Measurements from ENCODE around the gene TECTA.

DNA sequence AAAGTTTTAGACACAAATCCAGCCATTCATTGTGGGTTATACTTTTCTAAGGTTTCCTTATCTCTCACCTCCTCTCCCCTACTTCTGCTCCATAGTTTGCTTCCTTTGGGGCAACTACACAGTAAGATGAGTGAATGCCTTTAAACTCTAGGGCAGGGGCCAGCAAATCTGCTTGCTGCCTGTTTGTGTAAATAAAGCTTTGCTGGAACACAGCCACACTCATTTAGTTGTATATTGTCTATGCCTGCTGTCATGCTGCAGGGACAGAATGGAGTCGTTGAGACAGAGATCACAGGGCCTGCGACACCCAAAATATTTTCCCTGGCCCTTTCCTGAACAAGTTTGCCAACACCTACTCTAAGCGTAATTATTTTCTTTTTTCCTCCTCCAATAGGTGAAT, 58.7 kb downstream of the TECTA start:
- no peak for TF ChIP-seq MYBL2 (CRISPR knock-in tag; IDR thresholded peaks at IDR 0.05)
- no peak for TF ChIP-seq CTCF (IDR thresholded peaks at IDR 0.05)
- no peak for TF ChIP-seq TCF7 (CRISPR knock-in tag; IDR thresholded peaks at IDR 0.05; ENCODE audit: low read depth)
- TF ChIP-seq NR1H2 (CRISPR knock-in tag; IDR thresholded peaks at IDR 0.05), result no peak
- TF ChIP-seq ZNF281 (CRISPR knock-in tag; IDR thresholded peaks at IDR 0.05), result no peak
- no peak for TF ChIP-seq ZBTB21 (CRISPR knock-in tag; IDR thresholded peaks at IDR 0.05; ENCODE audit: borderline replicate concordance)
- no peak for TF ChIP-seq ZNF263 (CRISPR knock-in tag; IDR thresholded peaks at IDR 0.05; ENCODE audit: low read depth)
- TF ChIP-seq ZNF138 (CRISPR knock-in tag; conservative IDR thresholded peaks at IDR 0.05), result no peak
- TF ChIP-seq SMAD3 (CRISPR knock-in tag; IDR thresholded peaks at IDR 0.05; ENCODE audit: borderline replicate concordance), result no peak
- TF ChIP-seq PRRX2 (CRISPR knock-in tag; IDR thresholded peaks at IDR 0.05), result no peak
- TF ChIP-seq ETV6 (CRISPR knock-in tag; IDR thresholded peaks at IDR 0.05), result no peak
- TF ChIP-seq SP1 (CRISPR knock-in tag; conservative IDR thresholded peaks at IDR 0.05), result no peak
- TF ChIP-seq KAT7 (CRISPR knock-in tag; IDR thresholded peaks at IDR 0.05; ENCODE audit: borderline replicate concordance), result no peak

Measured in WTC11 (cell line).